ENCODE results near the gene CHRNE. TPM values are rescaled to one million over a fixed set of nuclear protein-coding genes. Genes with fewer than 3 reads are reported as not detected.

Gene CHRNE
- total and polyA plus RNA-seq, 2 donors (not counting 1 experiment from before 2014, with no cell fraction given) = 0.99 to 4.7 TPM

GRCh38 chr17:4886830-4887229 is 16.1 kb downstream of the CHRNE start:
- Mint-ChIP-seq H3K9me3 (ENCODE audit: insufficient read depth) (no peaks in the 10 kb centered on the region), H3K4me1 (peaks cover 6% of the 10 kb centered on the region), H3K27ac (no peak overlapping the region), H3K27me3 (no peaks in the 10 kb centered on the region), H3K4me3 (no peak overlapping the region)
- Histone ChIP-seq H3K36me3 (replicated peaks in 1 of 2; ENCODE audit: control extremely low read depth in 1 of 2, control insufficient read depth in 1 of 2, extremely low read depth in 1 of 2, insufficient read depth in 2 of 2, low read length in 1 of 2) (peaks cover 0 to 54% of the 10 kb centered on the region in 2 experiments), H3K27ac (ENCODE audit: low read length in 2 of 2) (no peak overlapping the region), H3K4me1 (ENCODE audit: control insufficient read depth in 2 of 2, insufficient read depth in 2 of 2, low read length in 2 of 2) (peaks cover 0 to 7% of the 10 kb centered on the region in 2 donors), H3K4me2 (replicated peaks; ENCODE audit: low read depth, low read length, poor library complexity, severe bottlenecking) (no peak overlapping the region), H3K9ac (ENCODE audit: low read length) (no peak overlapping the region), H4K20me1 (ENCODE audit: control insufficient read depth, insufficient read depth, low read length, poor library complexity, severe bottlenecking) (peaks cover 20% of the 10 kb centered on the region), H3K79me2 (ENCODE audit: control insufficient read depth, insufficient read depth, low read length) (no peaks in the 10 kb centered on the region), H3K9me3 (ENCODE audit: control extremely low read depth in 1 of 3, control insufficient read depth in 2 of 3, insufficient read depth in 1 of 3, low read length in 2 of 3) (no peaks in the 10 kb centered on the region), H2AFZ (ENCODE audit: insufficient read depth, low read depth, low read length, poor library complexity, severe bottlenecking) (no peak overlapping the region), H3K27me3 (replicated peaks in 1 of 4; ENCODE audit: control extremely low read depth in 1 of 4, control insufficient read depth in 3 of 4, insufficient read depth in 4 of 4, low read length in 3 of 4) (no peaks in the 10 kb centered on the region), H3K4me3 (ENCODE audit: control extremely low read depth in 1 of 5, extremely low read depth in 1 of 5, insufficient read depth in 1 of 5, low read depth in 2 of 5, low read length in 4 of 5) (no peak overlapping the region)
- TF ChIP-seq, protein P1, sequence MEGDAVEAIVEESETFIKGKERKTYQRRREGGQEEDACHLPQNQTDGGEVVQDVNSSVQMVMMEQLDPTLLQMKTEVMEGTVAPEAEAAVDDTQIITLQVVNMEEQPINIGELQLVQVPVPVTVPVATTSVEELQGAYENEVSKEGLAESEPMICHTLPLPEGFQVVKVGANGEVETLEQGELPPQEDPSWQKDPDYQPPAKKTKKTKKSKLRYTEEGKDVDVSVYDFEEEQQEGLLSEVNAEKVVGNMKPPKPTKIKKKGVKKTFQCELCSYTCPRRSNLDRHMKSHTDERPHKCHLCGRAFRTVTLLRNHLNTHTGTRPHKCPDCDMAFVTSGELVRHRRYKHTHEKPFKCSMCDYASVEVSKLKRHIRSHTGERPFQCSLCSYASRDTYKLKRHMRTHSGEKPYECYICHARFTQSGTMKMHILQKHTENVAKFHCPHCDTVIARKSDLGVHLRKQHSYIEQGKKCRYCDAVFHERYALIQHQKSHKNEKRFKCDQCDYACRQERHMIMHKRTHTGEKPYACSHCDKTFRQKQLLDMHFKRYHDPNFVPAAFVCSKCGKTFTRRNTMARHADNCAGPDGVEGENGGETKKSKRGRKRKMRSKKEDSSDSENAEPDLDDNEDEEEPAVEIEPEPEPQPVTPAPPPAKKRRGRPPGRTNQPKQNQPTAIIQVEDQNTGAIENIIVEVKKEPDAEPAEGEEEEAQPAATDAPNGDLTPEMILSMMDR (IDR thresholded peaks at IDR 0.05) = no peak
- no peak for TF ChIP-seq EZH2 (IDR thresholded peaks at IDR 0.05; ENCODE audit: borderline replicate concordance, insufficient read depth, low read depth, low read length, poor library complexity, severe bottlenecking)
- CTCF ChIA-PET = interaction anchor here (0.6 to 1.7 kb wide), 4 partner anchors 25 to 184 kb away, joined by 3 to 6 read pairs (median 4); partner anchors contain the start of genes ARRB2 and GLTPD2
- POLR2A ChIA-PET = no interaction called here
- ATAC-seq (ENCODE audit: low read depth) = no peak
- intact Hi-C loops (cut with micrococcal nuclease) = no loop called here
- no peak for DNase-seq
- 94% methylated on average over 11 of the region's 12 CpGs for WGBS (ENCODE audit: insufficient coverage)

- H3K27ac Mint-ChIP-seq = no peak overlapping the region
- H3K4me1 ChIP-seq (ENCODE audit: control insufficient read depth in 2 of 2, insufficient read depth in 2 of 2, low read length in 2 of 2) = peaks cover 0 to 9% of the 10 kb centered on the region in 2 donors
- WGBS (ENCODE audit: insufficient coverage) = 100% methylated on average over 4 of the region's 4 CpGs
- H3K9ac ChIP-seq (ENCODE audit: low read length) = no peak overlapping the region
- no peak overlapping the region for H3K4me3 ChIP-seq (ENCODE audit: control extremely low read depth in 1 of 5, extremely low read depth in 1 of 5, insufficient read depth in 1 of 5, low read depth in 2 of 5, low read length in 4 of 5)
- DNase-seq (no peak), ATAC-seq (ENCODE audit: low read depth) (no peak)
- no peak for TF ChIP-seq EZH2 (IDR thresholded peaks at IDR 0.05; ENCODE audit: borderline replicate concordance, insufficient read depth, low read depth, low read length, poor library complexity, severe bottlenecking)
- TF ChIP-seq, protein P1 (IDR thresholded peaks at IDR 0.05) = no peak
- peaks cover 21% of the 10 kb centered on the region for H4K20me1 ChIP-seq (ENCODE audit: control insufficient read depth, insufficient read depth, low read length, poor library complexity, severe bottlenecking)
- H3K79me2 ChIP-seq (ENCODE audit: control insufficient read depth, insufficient read depth, low read length) = no peaks in the 10 kb centered on the region
- POLR2A ChIA-PET = interaction anchor here (0.7 kb wide), 1 partner anchor 259 kb away, joined by 6 read pairs; no protein-coding TSS in a partner anchor
- no peaks in the 10 kb centered on the region for H3K9me3 ChIP-seq (ENCODE audit: control extremely low read depth in 1 of 3, control insufficient read depth in 2 of 3, insufficient read depth in 1 of 3, low read length in 2 of 3)
- no peaks in the 10 kb centered on the region for H3K27me3 Mint-ChIP-seq
- intact Hi-C loops (cut with micrococcal nuclease) = no loop called here
- peaks cover 0 to 51% of the 10 kb centered on the region in 2 experiments for H3K36me3 ChIP-seq (replicated peaks in 1 of 2; ENCODE audit: control extremely low read depth in 1 of 2, control insufficient read depth in 1 of 2, extremely low read depth in 1 of 2, insufficient read depth in 2 of 2, low read length in 1 of 2)
- no peak overlapping the region for H2AFZ ChIP-seq (ENCODE audit: insufficient read depth, low read depth, low read length, poor library complexity, severe bottlenecking)
- no peak overlapping the region for H3K4me3 Mint-ChIP-seq
- H3K27me3 ChIP-seq (replicated peaks in 1 of 4; ENCODE audit: control extremely low read depth in 1 of 4, control insufficient read depth in 3 of 4, insufficient read depth in 4 of 4, low read length in 3 of 4) = no peaks in the 10 kb centered on the region
- H3K27ac ChIP-seq (ENCODE audit: low read length in 2 of 2) = no peak overlapping the region
- H3K4me1 Mint-ChIP-seq = peaks cover 7% of the 10 kb centered on the region
- no peaks in the 10 kb centered on the region for H3K9me3 Mint-ChIP-seq (ENCODE audit: insufficient read depth)
- CTCF ChIA-PET = interaction anchor here (0.9 to 7.4 kb wide), 4 partner anchors 13 to 175 kb away, joined by 3 to 38 read pairs (median 3); partner anchors contain the start of genes ARRB2, CHRNE and GLTPD2
- H3K4me2 ChIP-seq (replicated peaks; ENCODE audit: low read depth, low read length, poor library complexity, severe bottlenecking) = no peak overlapping the region
Observed at GRCh38 chr17:4884489-4884888, 18.4 kb downstream of the CHRNE start.

Measured in B cell (primary cell).